Keratinocyte (primary cell): Measurements from ENCODE around the gene ZCCHC7. TPM values are rescaled to one million over a fixed set of nuclear protein-coding genes. Genes with fewer than 3 reads are reported as not detected.

Experiments used
- DNase-seq: peaks from one replicate; pipeline ENCODE4 v3.0.0-alpha.2; 2011; ENCODE audit warnings: low read depth, missing footprints, low spot score
- FAIRE-seq: peaks from 2 replicates; lab custom pipeline; 2011; peaks lifted over from hg19 to GRCh38; lab: Jason Lieb, UNC
- H2AFZ ChIP-seq: 2 replicates; pipeline ENCODE4 v1.6.0; 2012; ENCODE audit warnings: low read length, control low read depth, inconsistent platforms; ENCODE audit not compliant: control insufficient read depth
- H3K27ac ChIP-seq: 2 replicates; pipeline ENCODE4 v1.5.1; 2011; ENCODE audit warnings: low read length; ENCODE audit not compliant: control insufficient read depth, insufficient read depth
- H3K27me3 ChIP-seq: 3 replicates; pipeline ENCODE4 v1.6.0; 2011; ENCODE audit warnings: low read length; ENCODE audit not compliant: control insufficient read depth, insufficient read depth; ENCODE audit errors: extremely low read depth
- H3K36me3 ChIP-seq, 2 experiments: 2 replicates in 1 of 2; 3 replicates in 1 of 2; pipeline ENCODE4 v1.5.1; 2011; ENCODE audit warnings: low read length in 2 of 2, mild to moderate bottlenecking in 1 of 2; ENCODE audit not compliant: control insufficient read depth in 2 of 2, insufficient read depth in 2 of 2; ENCODE audit errors: extremely low read depth in 1 of 2
- H3K4me1 ChIP-seq: 3 replicates; pipeline ENCODE4 v1.5.1; 2011; ENCODE audit warnings: low read length; ENCODE audit not compliant: control insufficient read depth, insufficient read depth; ENCODE audit errors: extremely low read depth
- H3K4me2 ChIP-seq: 3 replicates; pipeline ENCODE4 v1.6.0; 2011; ENCODE audit warnings: low read depth, low read length; ENCODE audit not compliant: control insufficient read depth, insufficient read depth; ENCODE audit errors: extremely low read depth
- H3K4me3 ChIP-seq, 3 experiments: fragments of 200-600 bp in 1 of 3; sonication (generic) in 1 of 3; 2 replicates in 2 of 3; 3 replicates in 1 of 3; pipeline ENCODE4 v1.5.1; 2011 to 2016; ENCODE audit warnings: low read length in 3 of 3, mild to moderate bottlenecking in 3 of 3, control low read depth in 2 of 3, inconsistent platforms in 1 of 3, low read depth in 1 of 3, mixed read lengths in 1 of 3, mixed run types in 1 of 3, moderate library complexity in 1 of 3; ENCODE audit not compliant: control insufficient read depth in 2 of 3, insufficient read depth in 2 of 3; ENCODE audit errors: extremely low read depth in 1 of 3
- H3K79me2 ChIP-seq: 2 replicates; pipeline ENCODE4 v1.6.0; 2012; ENCODE audit warnings: low read length; ENCODE audit not compliant: control insufficient read depth, insufficient read depth
- H3K9ac ChIP-seq: 3 replicates; pipeline ENCODE4 v1.6.0; 2011; ENCODE audit warnings: low read length; ENCODE audit not compliant: control insufficient read depth, insufficient read depth; ENCODE audit errors: extremely low read depth
- H3K9me1 ChIP-seq: 3 replicates; pipeline ENCODE4 v1.6.0; 2011; ENCODE audit warnings: low read length; ENCODE audit not compliant: control insufficient read depth, insufficient read depth; ENCODE audit errors: extremely low read depth
- H3K9me3 ChIP-seq: 2 replicates; pipeline ENCODE4 v1.5.1; 2012; ENCODE audit warnings: low read depth, low read length; ENCODE audit not compliant: control insufficient read depth
- H4K20me1 ChIP-seq: 3 replicates; pipeline ENCODE4 v1.6.0; 2011; ENCODE audit warnings: low read length; ENCODE audit not compliant: control insufficient read depth, insufficient read depth; ENCODE audit errors: extremely low read depth
- EZH2 ChIP-seq: IDR thresholded peaks from one replicate; pipeline ENCODE4 v1.6.1; 2012; ENCODE audit warnings: inconsistent platforms, mild to moderate bottlenecking, low read length, moderate library complexity
- dilution Hi-C: fragments of 300-500 bp; cut with MboI; formaldehyde crosslinking; loops from one replicate; pipeline ENCODE4 v1.7.0; 2020; ENCODE audit warnings: low sequenced_read_pairs; ENCODE audit not compliant: extremely low pct_ligation_motif_present
- polyA plus RNA-seq, 5 experiments: library from polyadenylated mRNA; depleted of rRNA in 3 of 5; stranded (reverse) in 3 of 5; stranded (forward) in 1 of 5; unstranded in 1 of 5; fragments of >200 nt; gene quantifications; 1 replicate in 1 of 5; 2 replicates in 3 of 5; 3 replicates in 1 of 5; pipeline versions ENCODE4 v1.2.1 to v1.2.3, GENCODE V29; 2011 to 2012; ENCODE audit warnings: missing spikeins in 2 of 5, low read depth in 1 of 5, low replicate concordance in 1 of 5
- TF ChIP-seq, protein P1 (sequence below), 3 experiments: IDR thresholded peaks in 1 of 3; conservative IDR thresholded peaks in 1 of 3; optimal IDR thresholded peaks in 1 of 3; 2 replicates in 2 of 3; 3 replicates in 1 of 3; pipeline versions ENCODE3 to v1.5.1; 2011; ENCODE audit warnings: low read length in 3 of 3, mild to moderate bottlenecking in 3 of 3, moderate library complexity in 2 of 3, control low read depth in 1 of 3, inconsistent platforms in 1 of 3; ENCODE audit not compliant: insufficient read depth in 2 of 3; ENCODE audit errors: extremely low read depth in 1 of 3

Gene ZCCHC7
- polyA plus RNA-seq, 1 donor (not counting 4 experiments of a cell fraction or from before 2014, with no cell fraction given): 16.5 TPM

DNA sequence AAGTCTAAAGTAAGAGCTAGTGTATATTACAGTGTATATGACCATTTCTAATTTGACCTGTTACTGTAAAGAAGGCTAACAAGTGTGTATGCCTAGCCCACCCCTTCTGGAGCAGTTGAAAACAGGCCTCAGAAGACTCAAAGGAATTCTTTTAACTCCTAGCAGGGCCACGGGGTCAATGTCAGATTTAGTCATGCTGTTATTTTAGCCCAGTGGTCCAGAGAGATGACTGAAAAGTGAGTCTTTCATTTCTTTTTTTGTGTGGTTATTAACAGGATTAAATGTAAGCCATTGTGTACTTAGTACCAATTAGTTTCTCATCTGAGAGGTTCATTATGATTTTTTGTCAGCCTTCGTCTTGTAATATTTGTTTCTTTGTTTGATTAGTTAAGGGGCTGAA lies 24.4 kb downstream of the ZCCHC7 start:
- H4K20me1 ChIP-seq: no peaks in the 10 kb centered on the region
- no peaks in the 10 kb centered on the region for H3K79me2 ChIP-seq
- no peak overlapping the region for H3K9ac ChIP-seq
- no peak for FAIRE-seq
- no peak overlapping the region for H3K4me3 ChIP-seq
- H3K4me2 ChIP-seq: no peak overlapping the region
- dilution Hi-C loops: no loop called here
- no peaks in the 10 kb centered on the region for H3K4me1 ChIP-seq
- no peaks in the 10 kb centered on the region for H3K27me3 ChIP-seq
- H3K27ac ChIP-seq: no peak overlapping the region
- DNase-seq: no peak
- no peaks in the 10 kb centered on the region for H3K9me3 ChIP-seq
- TF ChIP-seq, protein P1, sequence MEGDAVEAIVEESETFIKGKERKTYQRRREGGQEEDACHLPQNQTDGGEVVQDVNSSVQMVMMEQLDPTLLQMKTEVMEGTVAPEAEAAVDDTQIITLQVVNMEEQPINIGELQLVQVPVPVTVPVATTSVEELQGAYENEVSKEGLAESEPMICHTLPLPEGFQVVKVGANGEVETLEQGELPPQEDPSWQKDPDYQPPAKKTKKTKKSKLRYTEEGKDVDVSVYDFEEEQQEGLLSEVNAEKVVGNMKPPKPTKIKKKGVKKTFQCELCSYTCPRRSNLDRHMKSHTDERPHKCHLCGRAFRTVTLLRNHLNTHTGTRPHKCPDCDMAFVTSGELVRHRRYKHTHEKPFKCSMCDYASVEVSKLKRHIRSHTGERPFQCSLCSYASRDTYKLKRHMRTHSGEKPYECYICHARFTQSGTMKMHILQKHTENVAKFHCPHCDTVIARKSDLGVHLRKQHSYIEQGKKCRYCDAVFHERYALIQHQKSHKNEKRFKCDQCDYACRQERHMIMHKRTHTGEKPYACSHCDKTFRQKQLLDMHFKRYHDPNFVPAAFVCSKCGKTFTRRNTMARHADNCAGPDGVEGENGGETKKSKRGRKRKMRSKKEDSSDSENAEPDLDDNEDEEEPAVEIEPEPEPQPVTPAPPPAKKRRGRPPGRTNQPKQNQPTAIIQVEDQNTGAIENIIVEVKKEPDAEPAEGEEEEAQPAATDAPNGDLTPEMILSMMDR (optimal IDR thresholded peaks at IDR 0.05 in 1 of 3, IDR thresholded peaks at IDR 0.05 in 1 of 3, conservative IDR thresholded peaks at IDR 0.05 in 1 of 3; ENCODE audit: extremely low read depth in 1 of 3, insufficient read depth in 2 of 3, low read length in 3 of 3): no peak
- TF ChIP-seq EZH2: no peak
- H3K9me1 ChIP-seq: no peaks in the 10 kb centered on the region
- no peak overlapping the region for H2AFZ ChIP-seq
- H3K36me3 ChIP-seq: peaks cover 0 to 4% of the 10 kb centered on the region in 2 experiments

DNA sequence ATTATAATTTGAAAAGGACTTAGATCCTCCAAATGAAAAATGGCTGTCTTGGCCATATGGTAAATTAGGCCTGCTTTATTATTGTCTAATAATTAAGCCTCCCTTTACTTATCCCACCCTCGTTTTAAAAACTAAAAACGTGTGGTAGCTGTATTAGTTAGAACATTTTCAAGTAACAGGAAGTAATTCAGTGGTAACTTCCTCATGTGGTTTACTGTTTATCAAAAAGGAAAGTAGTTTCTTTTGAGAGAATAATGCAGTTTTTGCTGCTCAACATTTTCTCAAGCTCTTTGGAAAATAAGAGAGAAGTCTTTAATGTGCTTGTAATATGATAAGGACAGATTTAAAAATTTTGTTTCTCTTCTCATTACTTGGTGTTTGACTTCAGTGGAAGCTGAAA lies 26.0 kb downstream of the ZCCHC7 start:
- Histone ChIP-seq H3K9ac (no peak overlapping the region), H3K9me1 (no peaks in the 10 kb centered on the region), H3K4me3 (no peak overlapping the region), H2AFZ (peak overlapping the region; percentile 22), H3K27me3 (no peaks in the 10 kb centered on the region), H3K9me3 (no peaks in the 10 kb centered on the region), H3K4me2 (no peak overlapping the region), H4K20me1 (no peaks in the 10 kb centered on the region), H3K79me2 (no peaks in the 10 kb centered on the region), H3K4me1 (no peaks in the 10 kb centered on the region), H3K27ac (no peak overlapping the region), H3K36me3 (peaks cover 2 to 6% of the 10 kb centered on the region in 2 experiments)
- FAIRE-seq: no peak
- no peak for TF ChIP-seq EZH2
- TF ChIP-seq, protein P1 (optimal IDR thresholded peaks at IDR 0.05 in 1 of 3, IDR thresholded peaks at IDR 0.05 in 1 of 3, conservative IDR thresholded peaks at IDR 0.05 in 1 of 3; ENCODE audit: extremely low read depth in 1 of 3, insufficient read depth in 2 of 3, low read length in 3 of 3): no peak
- DNase-seq: no peak
- dilution Hi-C loops: no loop called here
